Bone marrow (tissue), 2 donors: ENCODE measurements around the gene GANC.
A peak's percentile ranks its signal among the peaks of the same experiment; 100 is the strongest.
"Not testable (repeated sequence)": the region's sequence is repeated elsewhere in the genome, so short reads cannot be mapped to it uniquely, and the experiment has no call there.

Source experiments
- DNase-seq, 2 donors: peaks; one replicate each; lab custom pipeline; 2025; lab: John Stamatoyannopoulos, UW

The GANC gene, protein sequence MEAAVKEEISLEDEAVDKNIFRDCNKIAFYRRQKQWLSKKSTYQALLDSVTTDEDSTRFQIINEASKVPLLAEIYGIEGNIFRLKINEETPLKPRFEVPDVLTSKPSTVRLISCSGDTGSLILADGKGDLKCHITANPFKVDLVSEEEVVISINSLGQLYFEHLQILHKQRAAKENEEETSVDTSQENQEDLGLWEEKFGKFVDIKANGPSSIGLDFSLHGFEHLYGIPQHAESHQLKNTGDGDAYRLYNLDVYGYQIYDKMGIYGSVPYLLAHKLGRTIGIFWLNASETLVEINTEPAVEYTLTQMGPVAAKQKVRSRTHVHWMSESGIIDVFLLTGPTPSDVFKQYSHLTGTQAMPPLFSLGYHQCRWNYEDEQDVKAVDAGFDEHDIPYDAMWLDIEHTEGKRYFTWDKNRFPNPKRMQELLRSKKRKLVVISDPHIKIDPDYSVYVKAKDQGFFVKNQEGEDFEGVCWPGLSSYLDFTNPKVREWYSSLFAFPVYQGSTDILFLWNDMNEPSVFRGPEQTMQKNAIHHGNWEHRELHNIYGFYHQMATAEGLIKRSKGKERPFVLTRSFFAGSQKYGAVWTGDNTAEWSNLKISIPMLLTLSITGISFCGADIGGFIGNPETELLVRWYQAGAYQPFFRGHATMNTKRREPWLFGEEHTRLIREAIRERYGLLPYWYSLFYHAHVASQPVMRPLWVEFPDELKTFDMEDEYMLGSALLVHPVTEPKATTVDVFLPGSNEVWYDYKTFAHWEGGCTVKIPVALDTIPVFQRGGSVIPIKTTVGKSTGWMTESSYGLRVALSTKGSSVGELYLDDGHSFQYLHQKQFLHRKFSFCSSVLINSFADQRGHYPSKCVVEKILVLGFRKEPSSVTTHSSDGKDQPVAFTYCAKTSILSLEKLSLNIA (N-terminal part only)

DNA sequence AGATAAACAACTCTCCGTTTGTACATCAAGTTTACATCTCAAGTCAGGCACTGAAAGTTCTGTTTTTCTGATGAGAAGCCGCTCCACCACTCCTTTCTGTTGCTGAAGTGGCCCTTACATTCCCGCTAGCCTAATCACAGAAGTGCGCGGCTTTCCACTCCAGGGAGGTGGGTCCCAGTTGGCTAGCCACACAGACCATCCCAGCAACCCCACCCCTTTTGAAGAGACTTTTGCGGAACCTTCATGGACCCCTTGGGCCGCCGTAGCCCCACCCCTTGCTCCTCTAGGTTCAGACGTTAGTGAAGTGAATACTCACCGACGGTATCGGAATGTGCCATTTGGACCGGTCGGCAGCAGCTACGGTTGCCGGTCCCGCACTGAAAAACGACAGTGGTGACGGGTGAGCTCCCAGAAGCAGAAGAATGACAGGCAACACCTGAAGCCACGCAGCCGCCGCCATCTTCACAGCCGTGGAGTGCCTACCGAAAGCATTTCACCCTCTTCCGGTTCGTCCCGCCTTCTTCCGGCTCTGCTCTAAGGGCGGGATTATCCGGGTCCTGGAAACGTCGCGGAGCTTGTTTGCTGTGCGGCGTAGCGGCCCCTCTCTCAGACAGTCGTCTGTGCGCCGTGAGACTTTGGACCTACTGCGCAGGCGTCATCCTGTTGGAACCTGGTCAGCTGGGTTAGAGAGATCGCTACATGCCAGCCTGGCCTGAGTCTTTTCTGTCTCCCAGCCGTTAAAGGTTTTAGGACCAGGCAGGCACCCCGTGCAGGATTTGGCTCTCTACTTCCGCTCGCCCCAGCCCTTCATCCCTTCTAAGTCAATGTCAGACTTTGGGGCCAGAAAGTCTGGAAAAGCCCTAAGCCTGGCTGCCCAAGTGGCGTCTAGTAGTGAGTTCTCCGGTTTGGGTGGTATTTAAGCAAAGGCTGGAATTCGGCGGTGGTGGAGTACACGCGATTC lies at the start of gene GANC, which contains the start of gene TMEM87A:
GANC (plus strand) TSS at position 263 of the 961 bp plus-strand sequence. CDS start 1,281 bp downstream, outside the sequence.
TMEM87A (minus strand) TSS at position 495 of the 961 bp plus-strand sequence; CDS start at position 460, 35 bp downstream.
- DNase-seq = peak; percentile 89 to 97

DNA sequence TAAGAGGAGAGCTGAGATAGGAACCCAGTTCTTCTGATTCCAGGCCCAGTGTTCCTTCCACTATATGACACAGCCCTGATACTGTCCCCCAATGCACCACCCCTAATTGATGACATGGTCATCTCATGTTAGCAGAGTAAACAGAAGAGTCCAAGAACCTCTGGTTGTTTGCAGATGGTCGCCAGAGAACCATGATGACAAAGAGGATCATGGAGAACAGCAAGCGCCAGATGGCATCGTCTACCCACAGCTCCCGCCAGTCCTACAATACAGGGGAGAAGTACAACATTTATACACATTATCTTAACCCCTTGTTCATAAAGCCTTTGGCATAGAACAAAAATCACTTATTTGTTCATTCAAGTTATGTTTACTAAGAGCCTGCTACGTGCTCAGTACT lies 46.4 kb upstream of the GANC start:
- no peak for DNase-seq

DNA sequence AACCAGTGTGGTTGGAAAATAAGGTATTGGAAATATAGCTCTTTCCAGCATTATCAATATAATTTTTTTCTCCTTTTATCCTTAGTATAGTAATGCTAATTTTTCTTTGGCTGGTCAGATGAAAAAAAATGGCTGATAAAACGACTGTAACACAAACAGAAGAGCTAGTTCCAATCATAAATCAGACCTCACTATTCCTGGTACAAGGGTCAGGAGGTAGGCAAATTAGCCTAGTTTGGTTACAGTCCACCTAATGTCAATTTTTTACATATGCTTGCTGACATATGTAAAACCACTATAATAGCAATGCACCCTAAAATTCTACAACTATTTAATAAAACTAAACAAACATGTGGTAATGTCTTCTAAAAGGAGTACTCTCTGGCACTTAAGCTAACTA lies 45.0 kb upstream of the GANC start:
- DNase-seq = no peak

DNA sequence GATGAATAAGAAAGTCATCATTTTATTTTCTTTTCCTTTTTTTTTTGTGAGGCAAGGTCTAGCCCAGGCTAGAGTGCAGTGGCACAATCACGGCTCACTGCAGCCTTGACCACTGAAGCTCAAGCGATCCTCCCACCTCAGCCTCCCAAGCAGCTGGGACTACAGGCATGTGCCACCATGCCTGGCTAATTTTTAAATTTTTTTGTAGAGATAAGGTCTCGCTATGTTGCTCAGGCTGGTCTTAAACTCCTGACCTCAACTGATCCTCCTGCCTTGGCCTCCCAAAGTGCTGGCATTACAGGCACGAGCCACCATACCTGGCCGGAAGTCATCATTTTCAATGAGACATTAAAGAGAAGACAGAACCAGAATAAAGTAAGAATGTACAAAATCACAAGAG lies 44.0 kb upstream of the GANC start:
- not testable (repeated sequence) for DNase-seq

DNA sequence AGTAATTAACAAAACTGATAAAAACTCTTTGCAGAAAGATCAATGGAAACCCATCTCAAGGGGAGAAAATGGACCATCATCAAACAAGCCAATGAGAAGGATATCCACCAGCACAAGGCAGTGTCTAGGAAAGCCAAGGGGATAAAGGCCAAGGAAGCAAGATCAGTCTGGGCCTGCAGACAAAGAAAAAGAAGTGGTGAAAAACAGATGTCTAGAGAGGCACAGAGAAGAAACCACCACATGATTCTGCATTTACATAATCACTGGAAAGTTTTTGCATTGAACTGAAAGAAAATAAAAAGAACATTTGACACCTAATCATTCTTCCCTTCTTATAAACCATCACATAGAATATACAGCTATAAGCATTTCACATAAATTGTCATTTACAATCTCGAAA lies 41.9 kb upstream of the GANC start:
- no peak for DNase-seq

DNA sequence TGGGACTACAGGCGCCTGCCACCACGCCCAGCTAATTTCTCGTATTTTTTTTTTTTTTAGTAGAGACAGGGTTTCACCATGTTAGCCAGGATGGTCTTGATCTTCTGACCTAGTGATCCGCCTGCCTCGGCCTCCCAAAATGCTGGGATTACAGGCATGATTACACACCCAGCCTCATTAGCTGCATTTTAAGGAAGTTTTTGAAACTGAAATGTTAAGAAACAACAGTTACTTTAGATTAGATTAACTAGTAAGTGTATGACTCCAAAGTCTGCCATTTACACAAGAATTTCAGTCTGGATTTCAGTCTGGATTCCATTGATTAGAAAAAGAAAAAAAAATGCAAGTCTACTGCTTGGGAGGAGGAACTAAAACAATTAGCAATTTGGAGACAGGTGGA lies 40.4 kb upstream of the GANC start:
- DNase-seq = no peak

DNA sequence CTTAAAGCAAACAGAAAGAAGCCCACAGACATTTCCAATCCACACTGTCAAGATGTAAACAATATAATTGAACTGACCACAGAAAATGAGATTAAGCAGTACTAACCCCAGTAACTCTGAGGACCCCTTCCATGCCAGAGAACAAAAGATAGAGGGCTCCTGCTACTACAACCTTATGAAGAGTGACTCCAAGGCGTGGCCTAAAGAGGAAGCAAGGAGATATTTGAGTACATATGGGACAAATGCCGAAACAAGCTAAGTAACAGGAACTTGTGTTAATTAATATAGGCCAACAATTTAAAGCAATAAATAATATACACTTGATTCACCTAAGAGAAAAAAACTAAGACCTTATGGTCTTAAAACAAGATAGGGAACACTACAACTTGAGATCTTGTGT lies 39.9 kb upstream of the GANC start:
- DNase-seq = no peak

DNA sequence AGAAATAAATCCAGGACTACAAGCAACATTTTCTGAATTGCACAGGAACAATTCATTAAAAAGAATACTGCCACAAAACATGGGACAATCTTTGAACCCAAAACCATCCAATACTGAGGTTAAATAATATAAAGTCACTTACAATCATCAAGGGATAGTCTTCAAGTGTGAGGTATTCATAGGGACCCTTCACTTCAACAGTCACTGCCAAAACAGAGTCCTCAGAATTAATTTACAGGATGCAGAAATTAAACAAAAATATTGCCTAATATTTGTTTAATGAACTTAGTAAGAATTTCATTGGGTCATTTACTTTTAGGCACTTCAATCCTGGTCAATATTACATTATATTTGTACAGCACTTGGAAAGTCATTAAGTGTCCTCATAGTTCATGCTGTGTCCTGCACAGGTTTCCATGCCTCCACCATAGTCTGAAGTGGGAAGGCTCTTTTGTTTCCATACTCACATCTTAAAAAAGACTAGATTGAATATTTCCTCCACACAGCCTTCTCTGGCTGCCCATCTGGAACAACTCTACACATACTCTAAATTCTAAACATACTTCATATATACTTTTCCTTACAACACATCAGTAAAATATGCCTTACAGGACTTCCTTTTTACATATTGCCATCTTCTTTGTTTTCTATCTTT lies 33.3 kb upstream of the GANC start:
- DNase-seq = no peak

DNA sequence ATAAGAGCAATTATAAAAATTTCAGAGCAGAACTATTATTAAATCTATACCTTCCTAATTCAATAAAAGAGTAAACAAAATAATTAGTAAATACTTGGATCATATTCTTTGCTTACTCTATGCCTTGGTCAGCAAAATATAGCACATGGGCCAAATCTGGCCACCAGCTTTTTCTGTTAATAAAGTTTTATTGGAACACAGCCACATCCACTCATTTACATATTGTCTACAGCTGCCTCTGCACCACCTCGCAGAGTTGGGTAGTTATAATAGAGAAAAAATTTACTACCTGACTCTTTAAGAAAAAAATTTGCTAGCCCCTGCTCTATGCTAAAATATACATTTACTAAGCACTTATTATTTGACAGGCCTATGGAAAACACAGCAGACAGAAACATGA lies 32.2 kb upstream of the GANC start:
- no peak for DNase-seq

DNA sequence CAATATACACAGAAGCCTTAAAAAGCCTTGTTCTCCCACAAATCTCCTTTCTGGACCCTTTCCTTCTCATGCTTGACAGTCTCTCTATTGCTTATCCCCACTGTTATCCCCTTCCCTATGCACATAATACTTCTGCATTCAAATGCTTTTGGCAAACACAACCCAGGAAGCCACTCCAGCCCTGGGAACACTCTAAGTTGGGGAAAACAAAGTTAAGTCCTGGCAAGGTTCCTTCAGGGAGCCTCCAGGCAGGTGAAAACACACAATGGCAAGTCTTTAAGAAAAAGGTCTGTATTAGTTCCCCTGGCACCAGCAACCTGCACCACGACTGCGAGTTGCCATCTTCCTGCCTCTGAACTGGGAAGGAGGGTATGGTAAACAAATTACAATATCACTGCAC lies 19.7 kb upstream of the GANC start:
- DNase-seq = no peak

DNA sequence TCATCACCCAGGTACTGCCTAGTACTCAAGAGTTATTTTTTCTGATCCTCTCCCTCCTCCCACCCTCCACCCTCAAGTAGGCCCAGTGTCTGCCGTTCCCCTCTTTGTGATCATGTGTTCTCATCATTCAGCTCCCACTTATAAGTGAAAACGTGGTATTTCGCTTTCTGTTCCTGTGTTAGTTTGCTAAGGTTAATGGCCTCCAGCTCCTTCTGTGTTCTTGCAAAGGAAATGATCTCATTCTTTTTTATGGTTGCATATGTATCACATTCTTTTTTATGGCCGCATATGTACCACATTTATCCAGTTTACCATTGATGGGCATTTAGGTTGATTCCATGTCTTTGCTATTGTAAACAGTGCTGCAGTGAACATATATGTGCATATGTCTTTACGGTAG lies 8.2 kb upstream of the GANC start:
- DNase-seq = no peak

DNA sequence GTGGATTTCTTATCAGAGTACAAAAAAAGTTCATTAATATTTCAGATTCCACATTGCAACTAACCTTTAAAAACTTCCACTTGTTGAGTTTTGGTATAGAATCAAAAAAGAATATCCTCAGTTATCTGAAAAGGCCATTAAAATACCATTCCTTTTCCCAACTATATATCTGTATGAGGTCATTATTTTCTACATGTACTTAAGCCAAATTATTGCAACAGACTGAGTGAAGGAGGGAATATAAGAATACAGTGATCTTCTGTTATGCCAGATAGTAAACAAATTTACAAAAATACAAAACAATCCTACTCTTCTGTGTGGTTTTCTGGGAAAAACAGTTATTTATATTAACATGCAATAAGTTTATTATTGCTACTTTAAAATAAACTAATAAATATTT lies 5.7 kb upstream of the GANC start:
- DNase-seq = no peak

DNA sequence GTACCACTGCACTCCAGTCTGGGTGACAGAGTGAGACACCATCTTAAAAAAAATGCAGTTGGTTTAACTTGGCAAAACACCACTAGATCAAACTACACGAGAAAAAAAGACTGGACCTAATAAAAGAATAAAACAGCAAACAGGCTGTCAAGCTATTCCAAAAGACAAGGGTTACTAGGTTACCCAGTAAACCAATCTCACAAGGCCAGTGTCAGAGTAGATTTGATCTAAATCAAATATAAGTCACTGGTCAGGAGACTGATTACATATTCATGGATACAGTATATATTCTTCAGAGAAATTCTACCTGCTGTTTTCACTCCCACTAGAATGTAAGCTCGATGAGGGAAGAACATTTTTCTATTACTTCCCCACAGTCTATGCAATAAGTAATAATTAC lies 2.5 kb upstream of the GANC start:
- no peak for DNase-seq

DNA sequence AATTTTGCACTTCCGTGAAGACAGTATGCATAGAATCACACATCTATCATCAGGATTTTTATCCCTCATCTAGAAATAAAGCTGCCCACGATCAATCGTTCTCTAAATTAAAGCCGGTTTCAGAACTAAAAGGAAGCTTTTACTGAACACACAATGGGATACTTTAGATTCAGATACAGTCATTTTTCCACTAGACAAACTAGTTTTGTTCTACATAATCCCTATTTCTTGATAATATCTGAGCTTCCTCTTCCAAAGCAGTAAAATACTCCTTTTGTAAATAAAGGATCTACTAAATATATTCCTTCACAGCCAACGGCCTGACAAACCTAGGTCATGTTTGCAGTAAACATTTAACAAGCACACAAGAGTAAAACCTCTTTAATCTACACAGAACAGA lies 2.0 kb upstream of the GANC start:
- DNase-seq = no peak

DNA sequence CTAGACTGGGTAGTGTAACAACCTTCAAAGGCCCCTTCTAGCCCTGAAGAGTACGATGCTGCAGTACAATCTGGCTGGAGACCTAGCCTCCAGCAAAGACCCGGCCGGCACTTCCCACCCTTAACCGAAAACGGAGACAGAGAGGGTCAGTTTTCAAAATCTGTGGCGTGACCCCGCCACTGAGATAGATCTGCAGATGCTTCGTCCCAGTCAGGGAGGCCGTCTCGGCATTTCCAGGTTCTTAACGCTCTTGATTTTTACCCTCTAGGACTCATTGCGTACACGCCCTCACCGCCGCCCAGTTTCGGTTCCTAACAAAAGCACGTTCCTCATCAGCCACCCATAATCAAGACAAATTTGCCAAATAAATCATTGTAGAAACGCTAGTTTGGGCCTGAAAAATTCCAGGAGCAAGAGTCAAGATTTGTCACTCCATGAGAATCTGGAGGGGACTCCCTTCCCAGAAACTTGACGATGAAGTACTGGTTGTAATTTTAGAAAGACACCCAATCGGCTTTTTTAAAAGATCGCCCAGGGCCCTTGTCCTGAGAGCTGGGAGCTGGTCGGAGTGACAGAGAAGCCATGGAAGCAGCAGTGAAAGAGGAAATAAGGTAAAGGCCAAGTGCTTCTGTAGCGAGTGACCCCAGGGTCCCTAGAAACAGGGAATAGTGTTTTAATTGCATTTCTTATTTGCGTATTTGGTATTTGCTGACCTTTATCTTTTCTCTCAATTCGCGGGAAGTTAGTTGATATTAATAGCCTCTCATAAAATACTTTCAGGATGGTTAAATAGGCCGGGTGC lies 1.1 kb downstream of the GANC start:
- DNase-seq = peak; percentile 24 to 61

DNA sequence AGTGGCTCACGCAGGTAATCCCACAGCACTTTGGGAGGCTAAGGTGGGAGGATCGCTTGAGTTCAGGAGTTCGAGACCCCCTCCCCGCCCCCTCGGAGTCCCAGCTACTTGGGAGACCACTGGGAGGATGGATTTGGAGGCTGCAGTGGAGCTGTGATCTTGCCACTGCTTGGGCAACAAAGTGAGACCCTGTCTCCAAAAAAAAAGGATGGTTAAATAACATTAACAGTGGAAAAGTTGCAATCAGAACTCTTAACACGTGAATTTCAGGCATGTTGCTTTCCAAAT lies 1.6 kb downstream of the GANC start:
- no peak for DNase-seq

DNA sequence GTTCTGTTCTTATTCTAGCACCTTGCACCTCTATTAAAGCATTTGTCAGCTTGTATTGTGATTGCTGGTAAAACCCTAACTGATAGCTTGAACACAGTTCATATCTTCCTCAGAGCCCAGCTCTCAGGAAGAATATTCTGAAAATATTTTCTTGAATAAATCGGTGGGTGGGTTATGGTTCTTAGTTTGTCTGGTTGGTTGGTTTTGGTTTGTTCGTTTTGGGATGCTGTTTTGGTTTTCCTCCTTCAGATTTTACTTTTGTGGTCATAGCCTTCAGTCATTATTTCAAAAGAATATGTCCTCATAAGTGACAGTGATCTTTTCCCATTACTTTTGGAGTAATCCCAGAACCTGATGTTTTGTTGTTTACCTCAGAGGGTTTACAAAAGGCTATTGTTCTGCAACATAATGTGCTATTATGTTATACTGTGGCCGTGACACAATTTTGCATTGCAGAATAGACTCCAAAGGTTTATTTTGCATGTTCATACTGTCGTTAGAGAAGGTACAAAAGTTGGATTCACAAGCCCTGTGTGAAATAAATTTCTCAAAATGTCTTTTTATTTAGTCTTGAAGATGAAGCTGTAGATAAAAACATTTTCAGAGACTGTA lies 2.9 kb downstream of the GANC start:
- no peak for DNase-seq

DNA sequence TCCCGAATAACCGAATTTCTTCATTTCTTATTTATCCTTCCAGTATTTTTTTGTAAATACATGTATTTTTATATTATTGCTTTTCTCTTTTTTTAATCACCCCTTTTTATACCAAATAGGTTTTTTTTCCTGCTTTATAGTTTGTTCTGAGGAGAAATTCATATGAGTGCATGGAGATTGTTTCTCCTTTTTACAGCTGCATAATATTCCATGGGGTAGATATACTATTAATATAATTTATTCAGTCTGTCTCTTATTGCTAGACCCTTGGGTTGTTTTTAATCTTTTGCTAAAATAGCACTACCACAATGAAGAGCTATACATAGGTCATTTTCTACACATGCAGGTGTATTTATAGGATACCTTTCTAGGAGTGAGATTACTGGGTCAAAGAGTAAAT lies 3.8 kb downstream of the GANC start:
- no peak for DNase-seq

DNA sequence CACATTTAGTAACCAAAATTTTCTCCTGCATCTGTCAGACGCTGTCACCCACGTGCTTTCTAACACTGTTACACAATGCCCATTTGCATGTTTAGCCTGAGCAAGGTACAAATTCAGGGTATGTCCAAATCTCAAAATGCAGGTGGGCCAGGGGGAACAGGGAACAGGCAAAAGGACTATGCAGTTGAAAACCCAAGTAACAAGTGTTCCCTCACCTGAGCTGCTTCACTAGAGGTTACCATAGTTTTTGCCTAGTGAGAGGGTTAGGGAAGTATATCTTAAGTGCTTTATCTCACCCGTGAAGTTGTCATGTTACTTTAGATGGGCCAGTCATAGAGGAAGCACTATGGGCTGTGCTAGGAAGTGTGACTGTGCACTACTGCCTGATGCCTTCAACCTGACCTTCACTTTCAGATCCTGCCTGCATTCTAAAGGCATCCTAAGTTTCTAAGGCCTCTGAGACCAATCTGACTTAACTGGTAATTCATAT lies 6.3 kb downstream of the GANC start:
- DNase-seq = peak; percentile 15 to 72

DNA sequence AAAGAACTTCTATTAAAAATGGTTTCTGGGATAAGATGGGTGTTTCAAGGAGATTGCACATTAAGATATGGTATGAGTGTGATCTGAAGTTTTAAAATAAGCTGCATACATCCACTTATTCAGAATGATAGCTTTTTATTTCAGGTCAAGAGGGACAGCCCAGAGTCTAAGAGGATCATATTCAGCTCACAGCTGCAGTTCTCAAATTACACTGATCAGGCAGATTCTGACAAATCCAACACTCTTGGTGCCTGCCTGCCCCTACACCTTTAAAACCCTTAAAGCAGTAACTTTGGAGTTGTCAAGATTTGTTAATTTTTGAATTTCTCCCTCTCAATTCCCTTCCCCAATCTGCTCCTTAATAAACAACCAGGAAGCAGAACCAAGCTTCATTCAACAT lies 9.3 kb downstream of the GANC start:
- DNase-seq = no peak
